Measurements from ENCODE around the gene TBX4. TPM values are rescaled to one million over a fixed set of nuclear protein-coding genes. Genes with fewer than 3 reads are reported as not detected.

TBX4 gene
- total and polyA plus RNA-seq, 2 of the 13 experiments (the other 11 are each of a cell fraction or from before 2014, with no cell fraction given): 0.11 to 1.1 TPM

GRCh38 chr17:61454381-61455323, 2.4 kb downstream of the TBX4 start (continued):
- no peak for TF ChIP-seq PBX2 (CRISPR knock-in tag; IDR thresholded peaks at IDR 0.05)
- peak; percentile 80 for TF ChIP-seq NKX3-1 (CRISPR knock-in tag; IDR thresholded peaks at IDR 0.05)
- TF ChIP-seq SP4 (CRISPR knock-in tag; IDR thresholded peaks at IDR 0.05): no peak
- TF ChIP-seq ZNF709 (CRISPR knock-in tag; IDR thresholded peaks at IDR 0.05): peak; percentile 52; the same call in 1 of the 2 replicates
- TF ChIP-seq PITX1 (CRISPR knock-in tag; IDR thresholded peaks at IDR 0.05): peak; percentile 91
- TF ChIP-seq ATAD3A (CRISPR knock-in tag; IDR thresholded peaks at IDR 0.05): no peak
- TF ChIP-seq RNF219 (CRISPR knock-in tag; IDR thresholded peaks at IDR 0.05): no peak
- TF ChIP-seq HINFP (CRISPR knock-in tag; IDR thresholded peaks at IDR 0.05; ENCODE audit: low read depth): peak; percentile 96
- TF ChIP-seq NFYB (CRISPR knock-in tag; IDR thresholded peaks at IDR 0.05): 0 out of 2 replicates have a peak, but pooled peaks have one; percentile 11
- TF ChIP-seq ZNF160 (CRISPR knock-in tag; IDR thresholded peaks at IDR 0.05): no peak
- no peak for TF ChIP-seq ATRX (CRISPR knock-in tag; IDR thresholded peaks at IDR 0.05; ENCODE audit: borderline replicate concordance)
- TF ChIP-seq ZNF660 (CRISPR knock-in tag; IDR thresholded peaks at IDR 0.05; ENCODE audit: borderline replicate concordance, low read depth): no peak
- peak; percentile 78; the same call in 1 of the 2 replicates for TF ChIP-seq REPIN1 (CRISPR knock-in tag; IDR thresholded peaks at IDR 0.05; ENCODE audit: borderline replicate concordance, low read depth)
- TF ChIP-seq HOXA3 (CRISPR knock-in tag; IDR thresholded peaks at IDR 0.05): peak; percentile 87
- peak; percentile 13; the same call in 1 of the 2 replicates for TF ChIP-seq AKAP8 (CRISPR knock-in tag; IDR thresholded peaks at IDR 0.05)
- TF ChIP-seq HOMEZ (CRISPR knock-in tag; IDR thresholded peaks at IDR 0.05; ENCODE audit: low read depth): 0 out of 2 replicates have a peak, but pooled peaks have one; percentile 41
- TF ChIP-seq ZNF740 (CRISPR knock-in tag; IDR thresholded peaks at IDR 0.05): no peak
- TF ChIP-seq MATR3 (CRISPR knock-in tag; IDR thresholded peaks at IDR 0.05): no peak
- no peak for TF ChIP-seq ZNF577 (CRISPR knock-in tag; IDR thresholded peaks at IDR 0.05; ENCODE audit: borderline replicate concordance, low read depth)
- TF ChIP-seq ZSCAN21 (CRISPR knock-in tag; IDR thresholded peaks at IDR 0.05; ENCODE audit: borderline replicate concordance): 0 out of 2 replicates have a peak, but pooled peaks have one; percentile 34

Measured in HepG2 (cell line).